SK-N-SH (cell line): ENCODE measurements around the gene LUC7L2. TPM values are rescaled to one million over a fixed set of nuclear protein-coding genes. Genes with fewer than 3 reads are reported as not detected.

Source experiments
- CTCF ChIA-PET: fragments of 300-600, 350-600 bp; formaldehyde crosslinking; extraction: SDS; loops from one replicate; lab custom pipeline; 2021; lab: Yijun Ruan, JAX
- POLR2A ChIA-PET: fragments of 350-600 bp; sonication (Branson Sonifier 250); formaldehyde crosslinking; extraction: SDS; loops from one replicate; lab custom pipeline; 2020; ENCODE audit warnings: antibody characterized with exemption, inconsistent platforms; lab: Yijun Ruan, JAX
- DNase-seq: peaks from one replicate; pipeline ENCODE4 v3.0.0; 2012
- H2AFZ ChIP-seq: fragments of 200-600 bp; sonication (generic); 2 replicates; pipeline ENCODE4 v1.8.1; 2016; ENCODE audit warnings: antibody characterized with exemption, mild to moderate bottlenecking, low read depth
- H3F3A ChIP-seq: fragments of 200-600 bp; sonication (generic); replicated peaks from 2 replicates; pipeline ENCODE3; 2016; ENCODE audit warnings: antibody characterized with exemption, mild to moderate bottlenecking; ENCODE audit not compliant: insufficient read depth
- H3K27ac ChIP-seq, 2 experiments: fragments of 200-500 bp in 1 of 2; fragments of 200-600 bp in 1 of 2; sonication (Bioruptor generic) in 1 of 2; sonication (generic), shearing (Covaris generic) in 1 of 2; 2 replicates each; pipeline versions ENCODE4 v1.5.1 to v1.6.1; 2014 to 2016; ENCODE audit warnings: low read depth in 2 of 2, inconsistent platforms in 1 of 2, low read length in 1 of 2, mild to moderate bottlenecking in 1 of 2, mixed read lengths in 1 of 2
- H3K27me3 ChIP-seq: fragments of 200-600 bp; sonication (generic), shearing (Covaris generic); 2 replicates; pipeline ENCODE4 v1.6.1; 2016; ENCODE audit warnings: mixed run types; ENCODE audit not compliant: insufficient read depth
- H3K36me3 ChIP-seq, 2 experiments: fragments of 200-500 bp in 1 of 2; fragments of 200-600 bp in 1 of 2; sonication (Bioruptor generic) in 1 of 2; sonication (generic) in 1 of 2; replicated peaks in 1 of 2; 2 replicates each; pipeline versions ENCODE3 to v1.5.1; 2014 to 2016; ENCODE audit warnings: low read length in 1 of 2, mild to moderate bottlenecking in 1 of 2; ENCODE audit not compliant: insufficient read depth in 2 of 2, control insufficient read depth in 1 of 2
- H3K4me1 ChIP-seq, 2 experiments: fragments of 200-500 bp in 1 of 2; fragments of 200-600 bp in 1 of 2; sonication (Bioruptor generic) in 1 of 2; sonication (generic), shearing (Covaris generic) in 1 of 2; 2 replicates each; pipeline versions ENCODE4 v1.5.1 to v1.6.1; 2014 to 2016; ENCODE audit warnings: low read depth in 1 of 2, low read length in 1 of 2, mixed run types in 1 of 2; ENCODE audit not compliant: insufficient read depth in 2 of 2, control insufficient read depth in 1 of 2
- H3K4me2 ChIP-seq: fragments of 200-600 bp; sonication (generic), shearing (Covaris generic); 2 replicates; pipeline ENCODE4 v1.6.1; 2017; ENCODE audit warnings: mixed run types
- H3K4me3 ChIP-seq, 2 experiments: fragments of 200-500 bp in 1 of 2; fragments of 200-600 bp in 1 of 2; sonication (Bioruptor generic) in 1 of 2; sonication (generic), shearing (Covaris generic) in 1 of 2; 2 replicates each; pipeline versions ENCODE4 v1.5.1 to v1.8.1; 2014 to 2016; ENCODE audit warnings: low read depth in 2 of 2, inconsistent platforms in 1 of 2, low read length in 1 of 2, mild to moderate bottlenecking in 1 of 2, mixed read lengths in 1 of 2, moderate library complexity in 1 of 2
- H3K79me2 ChIP-seq: fragments of 200-600 bp; sonication (generic); 2 replicates; pipeline ENCODE4 v1.8.1; 2017; ENCODE audit warnings: mild to moderate bottlenecking; ENCODE audit not compliant: insufficient read depth
- H3K9ac ChIP-seq: fragments of 200-600 bp; sonication (generic); 2 replicates; pipeline ENCODE4 v1.6.1; 2017; ENCODE audit warnings: mixed run types
- H3K9me2 ChIP-seq: fragments of 200-600 bp; sonication (generic); 2 replicates; pipeline ENCODE4 v1.6.1; 2017; ENCODE audit warnings: mixed run types
- H3K9me3 ChIP-seq: fragments of 200-600 bp; sonication (generic); 2 replicates; pipeline ENCODE4 v1.6.1; 2017; ENCODE audit warnings: mixed run types, mild to moderate bottlenecking, moderate library complexity
- H4K20me1 ChIP-seq: fragments of 200-600 bp; sonication (generic); 2 replicates; pipeline ENCODE4 v1.6.1; 2017; ENCODE audit warnings: mild to moderate bottlenecking, mixed run types; ENCODE audit not compliant: insufficient read depth
- FOXJ3 ChIP-seq: sonication (generic); formaldehyde crosslinking; IDR thresholded peaks from 2 replicates; pipeline ENCODE4 v1.5.1; 2020; ENCODE audit warnings: mild to moderate bottlenecking, missing genetic modification reagents
- FOXM1 ChIP-seq: IDR thresholded peaks from 2 replicates; pipeline ENCODE4 v1.4.0; 2012; ENCODE audit warnings: low read depth, mild to moderate bottlenecking
- JUND ChIP-seq: IDR thresholded peaks from 2 replicates; pipeline ENCODE4 v1.4.0; 2012
- MAX ChIP-seq: IDR thresholded peaks from 2 replicates; pipeline ENCODE4 v1.4.0; 2012; ENCODE audit warnings: low read depth
- MEF2A ChIP-seq: IDR thresholded peaks from 2 replicates; pipeline ENCODE4 v1.4.0; 2012; ENCODE audit warnings: low read depth, borderline replicate concordance
- REST ChIP-seq: IDR thresholded peaks from 2 replicates; pipeline ENCODE4 v1.6.1; 2012; ENCODE audit warnings: mild to moderate bottlenecking, low read depth, low read length, moderate library complexity
- TCF12 ChIP-seq: IDR thresholded peaks from 2 replicates; pipeline ENCODE4 v1.4.0; 2012
- TEAD4 ChIP-seq: IDR thresholded peaks from 2 replicates; pipeline ENCODE4 v1.4.0; 2012; ENCODE audit warnings: mild to moderate bottlenecking, borderline replicate concordance; ENCODE audit not compliant: insufficient read depth
- USF1 ChIP-seq: IDR thresholded peaks from 2 replicates; pipeline ENCODE4 v1.4.0; 2012; ENCODE audit warnings: low read depth, borderline replicate concordance
- YY1 ChIP-seq: IDR thresholded peaks from 2 replicates; pipeline ENCODE4 v1.4.0; 2012; ENCODE audit warnings: low read depth, mild to moderate bottlenecking
- WGBS: methylation state at CpG from one replicate; pipeline ENCODE4 v1.1.6; 2017; ENCODE audit warnings: low lambda C conversion rate; 5-methylcytosine and 5-hydroxymethylcytosine counted together
- polyA plus RNA-seq, 3 experiments: library from polyadenylated mRNA; depleted of rRNA; stranded (reverse); fragments of >200 nt; gene quantifications; 2 replicates each; pipeline ENCODE4 v1.2.3, GENCODE V29; 2012
- TF ChIP-seq, protein P1 (sequence below): fragments of 150-350 bp; IDR thresholded peaks from 2 replicates; pipeline ENCODE4 v1.6.1; 2016; ENCODE audit warnings: mild to moderate bottlenecking, low read depth, low read length
- TF ChIP-seq, protein P2 (sequence below): fragments of 200-600 bp; sonication (generic); IDR thresholded peaks from 2 replicates; pipeline ENCODE4 v1.6.1; 2017; ENCODE audit warnings: antibody characterized with exemption, mild to moderate bottlenecking, moderate library complexity

LUC7L2 gene
- polyA plus RNA-seq, 1 of the 3 experiments (the other 2 are of a cell fraction) = 45.7 TPM

GRCh38 chr7:139334399-139335150, 25.1 kb upstream of the LUC7L2 start:
- Histone ChIP-seq H3K9ac (no peak overlapping the region), H3F3A (peaks cover 11% of the 10 kb centered on the region), H4K20me1 (no peaks in the 10 kb centered on the region), H3K27ac (no peak overlapping the region), H3K4me3 (no peak overlapping the region), H3K9me3 (no peaks in the 10 kb centered on the region), H3K79me2 (no peaks in the 10 kb centered on the region), H2AFZ (no peak overlapping the region), H3K9me2 (no peaks in the 10 kb centered on the region), H3K27me3 (no peaks in the 10 kb centered on the region), H3K36me3 (no peaks in the 10 kb centered on the region), H3K4me2 (no peak overlapping the region), H3K4me1 (no peaks in the 10 kb centered on the region)
- CTCF ChIA-PET = interaction anchor here (1.0 kb wide), 1 partner anchor 55 kb away, joined by 3 read pairs; no protein-coding TSS in a partner anchor
- POLR2A ChIA-PET = no interaction called here
- TF ChIP-seq, protein P1, sequence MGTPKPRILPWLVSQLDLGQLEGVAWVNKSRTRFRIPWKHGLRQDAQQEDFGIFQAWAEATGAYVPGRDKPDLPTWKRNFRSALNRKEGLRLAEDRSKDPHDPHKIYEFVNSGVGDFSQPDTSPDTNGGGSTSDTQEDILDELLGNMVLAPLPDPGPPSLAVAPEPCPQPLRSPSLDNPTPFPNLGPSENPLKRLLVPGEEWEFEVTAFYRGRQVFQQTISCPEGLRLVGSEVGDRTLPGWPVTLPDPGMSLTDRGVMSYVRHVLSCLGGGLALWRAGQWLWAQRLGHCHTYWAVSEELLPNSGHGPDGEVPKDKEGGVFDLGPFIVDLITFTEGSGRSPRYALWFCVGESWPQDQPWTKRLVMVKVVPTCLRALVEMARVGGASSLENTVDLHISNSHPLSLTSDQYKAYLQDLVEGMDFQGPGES = no peak
- TF ChIP-seq YY1 = no peak
- no peak for TF ChIP-seq MEF2A
- TF ChIP-seq JUND = no peak
- no peak for TF ChIP-seq MAX
- no peak for TF ChIP-seq USF1
- no peak for TF ChIP-seq REST
- no peak for TF ChIP-seq TEAD4
- TF ChIP-seq FOXJ3 (CRISPR knock-in tag) = no peak
- TF ChIP-seq FOXM1 = no peak
- TF ChIP-seq, protein P2, sequence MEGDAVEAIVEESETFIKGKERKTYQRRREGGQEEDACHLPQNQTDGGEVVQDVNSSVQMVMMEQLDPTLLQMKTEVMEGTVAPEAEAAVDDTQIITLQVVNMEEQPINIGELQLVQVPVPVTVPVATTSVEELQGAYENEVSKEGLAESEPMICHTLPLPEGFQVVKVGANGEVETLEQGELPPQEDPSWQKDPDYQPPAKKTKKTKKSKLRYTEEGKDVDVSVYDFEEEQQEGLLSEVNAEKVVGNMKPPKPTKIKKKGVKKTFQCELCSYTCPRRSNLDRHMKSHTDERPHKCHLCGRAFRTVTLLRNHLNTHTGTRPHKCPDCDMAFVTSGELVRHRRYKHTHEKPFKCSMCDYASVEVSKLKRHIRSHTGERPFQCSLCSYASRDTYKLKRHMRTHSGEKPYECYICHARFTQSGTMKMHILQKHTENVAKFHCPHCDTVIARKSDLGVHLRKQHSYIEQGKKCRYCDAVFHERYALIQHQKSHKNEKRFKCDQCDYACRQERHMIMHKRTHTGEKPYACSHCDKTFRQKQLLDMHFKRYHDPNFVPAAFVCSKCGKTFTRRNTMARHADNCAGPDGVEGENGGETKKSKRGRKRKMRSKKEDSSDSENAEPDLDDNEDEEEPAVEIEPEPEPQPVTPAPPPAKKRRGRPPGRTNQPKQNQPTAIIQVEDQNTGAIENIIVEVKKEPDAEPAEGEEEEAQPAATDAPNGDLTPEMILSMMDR = no peak
- TF ChIP-seq TCF12 = no peak
- no peak for DNase-seq
- WGBS = 77% methylated on average over 4 of the region's 4 CpGs
